Glomerular endothelial cell (primary cell): Measurements from ENCODE around the gene POLR1G. TPM values are rescaled to one million over a fixed set of nuclear protein-coding genes. Genes with fewer than 3 reads are reported as not detected.

ENCODE experiments used
- DNase-seq: peaks from one replicate; pipeline ENCODE4 v3.0.0-alpha.2; 2011; ENCODE audit warnings: low read depth, low spot score; ENCODE audit errors: extremely low read depth
- total RNA-seq: library from RNA; depleted of rRNA; stranded (reverse); fragments of >200 nt; gene quantifications from 2 replicates; pipeline ENCODE4 v1.2.3, GENCODE V29; 2015

Gene POLR1G
- total RNA-seq: 6.3 and 12.7 TPM in 2 replicates

- peak; percentile 56 for DNase-seq
Measured at GRCh38 chr19:45406226-45407090, at the start of gene POLR1G. POLR1G (plus strand) TSS chr19:45406644; CDS start chr19:45406697, 53 bp downstream.

DNA sequence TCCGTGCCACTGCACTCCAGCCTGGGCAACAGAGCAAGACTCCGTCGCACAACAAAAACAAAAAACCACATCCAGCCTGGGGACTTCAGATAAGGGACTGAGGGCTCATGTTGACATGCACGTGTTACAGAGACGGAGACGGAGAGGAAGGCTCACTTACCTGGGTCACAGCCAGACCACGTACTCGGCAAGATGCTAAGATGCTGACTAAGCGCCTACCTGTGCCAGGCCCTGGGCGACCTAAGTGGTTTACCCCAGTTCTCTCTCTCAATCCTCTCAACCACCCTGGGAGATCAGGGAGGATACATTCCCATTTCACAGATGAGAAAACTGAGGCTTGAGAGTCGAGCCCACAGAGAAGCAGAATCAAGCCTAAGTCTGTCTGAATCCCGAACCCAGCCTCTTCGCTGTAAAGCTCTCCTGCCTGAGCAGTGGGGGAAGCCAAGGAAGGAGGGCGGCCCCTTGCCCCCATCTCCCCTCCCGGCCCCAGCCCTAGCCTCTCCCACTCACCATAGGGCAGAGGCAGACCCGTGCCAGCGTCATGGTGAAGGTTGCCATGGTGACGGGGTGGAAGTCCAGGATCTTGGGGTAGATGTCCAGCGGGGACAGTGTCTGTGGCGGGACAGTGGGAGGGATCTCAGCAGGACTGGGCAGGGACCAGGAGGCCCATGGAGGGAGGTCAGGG lies 49.5 kb upstream of the POLR1G start:
- DNase-seq: no peak

- DNase-seq: no peak
Measured at GRCh38 chr19:45357445-45357783, 49.0 kb upstream of the POLR1G start.

- no peak for DNase-seq
Measured at GRCh38 chr19:45358213-45358792, 48.1 kb upstream of the POLR1G start.

GRCh38 chr19:45361608-45362007 lies 44.8 kb upstream of the POLR1G start:
- no peak for DNase-seq

GRCh38 chr19:45362291-45362690 lies 44.2 kb upstream of the POLR1G start:
- no peak for DNase-seq

- no peak for DNase-seq
Measured at GRCh38 chr19:45363861-45364459, 42.5 kb upstream of the POLR1G start.

- no peak for DNase-seq
Measured at GRCh38 chr19:45364696-45365095, 41.7 kb upstream of the POLR1G start.

DNA sequence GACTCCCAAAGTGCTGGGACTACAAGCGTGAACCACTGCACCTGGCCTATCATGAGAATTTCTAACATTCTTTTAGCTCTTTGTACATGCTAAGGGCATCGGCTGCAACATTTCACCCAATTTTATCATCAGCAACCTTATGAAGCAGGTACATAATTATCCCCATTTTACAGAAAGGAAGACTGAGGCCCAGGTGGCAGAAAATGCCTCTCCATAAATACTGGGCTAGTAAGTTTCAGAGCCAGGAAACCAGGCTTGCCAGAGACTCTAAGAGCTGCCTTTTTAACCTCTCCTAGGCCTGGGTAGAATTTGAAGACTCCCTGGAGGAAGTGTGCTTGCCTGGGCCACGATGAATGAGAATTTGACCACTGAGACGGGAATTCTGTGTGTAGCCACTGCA lies 38.3 kb upstream of the POLR1G start:
- no peak for DNase-seq

DNA sequence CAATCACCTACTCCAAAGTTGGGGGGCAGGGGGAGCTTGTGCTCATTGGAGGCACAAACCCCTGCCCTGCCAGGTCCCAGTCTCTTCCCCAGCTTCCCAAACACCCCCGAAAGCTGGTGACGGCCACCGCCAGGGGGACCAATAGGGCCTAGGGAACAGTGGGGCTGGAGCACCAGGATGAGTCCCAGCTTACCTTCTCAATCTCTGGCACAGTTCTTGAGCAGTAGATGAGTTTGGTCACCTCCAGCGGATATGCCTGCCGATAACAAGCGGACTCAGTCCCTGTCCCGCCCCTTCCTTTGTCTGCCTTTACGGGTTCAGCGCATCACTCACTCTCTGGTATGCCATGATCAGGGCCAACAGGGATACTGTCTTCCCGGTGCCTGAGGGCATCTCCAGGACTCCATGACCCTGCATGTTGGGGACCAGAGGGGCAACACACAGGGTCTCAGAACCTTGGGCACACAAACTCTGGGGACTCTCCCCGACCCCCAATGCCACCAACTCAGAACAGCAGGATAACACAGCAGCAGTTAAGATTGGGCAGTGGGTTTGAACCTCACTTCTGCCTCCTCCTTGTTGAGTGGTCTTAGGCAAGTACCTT lies 37.6 kb upstream of the POLR1G start:
- DNase-seq: no peak

- peak; percentile 93 for DNase-seq
Measured at GRCh38 chr19:45370410-45371204, 35.8 kb upstream of the POLR1G start, which contains the start of gene ERCC2. ERCC2 (minus strand) TSS chr19:45370573; CDS start chr19:45370540, 33 bp downstream.

- DNase-seq: peak; percentile 86
Measured at GRCh38 chr19:45376045-45376724, 30.3 kb upstream of the POLR1G start.

DNA sequence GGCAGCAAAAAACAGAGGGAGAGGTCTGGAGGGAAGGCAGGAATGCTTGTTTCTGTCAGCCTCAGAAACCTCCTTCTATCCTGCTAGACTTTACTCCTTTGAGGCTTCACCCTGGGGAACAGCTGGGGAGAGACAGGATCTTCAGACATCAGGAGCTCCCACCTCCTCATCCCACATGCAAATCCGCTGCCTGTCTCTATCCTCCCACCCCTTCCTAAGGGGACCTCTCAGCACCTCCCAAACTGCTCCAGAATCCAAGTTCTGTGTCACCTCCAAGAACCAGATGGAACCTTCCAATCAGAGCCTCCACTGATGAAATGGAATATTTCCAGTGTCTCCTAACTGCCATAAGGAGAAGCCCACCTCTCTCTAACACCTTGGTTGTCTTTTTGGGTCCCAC lies 26.3 kb upstream of the POLR1G start:
- DNase-seq: no peak

- DNase-seq: no peak
Measured at GRCh38 chr19:45382426-45382825, 24.0 kb upstream of the POLR1G start.

DNA sequence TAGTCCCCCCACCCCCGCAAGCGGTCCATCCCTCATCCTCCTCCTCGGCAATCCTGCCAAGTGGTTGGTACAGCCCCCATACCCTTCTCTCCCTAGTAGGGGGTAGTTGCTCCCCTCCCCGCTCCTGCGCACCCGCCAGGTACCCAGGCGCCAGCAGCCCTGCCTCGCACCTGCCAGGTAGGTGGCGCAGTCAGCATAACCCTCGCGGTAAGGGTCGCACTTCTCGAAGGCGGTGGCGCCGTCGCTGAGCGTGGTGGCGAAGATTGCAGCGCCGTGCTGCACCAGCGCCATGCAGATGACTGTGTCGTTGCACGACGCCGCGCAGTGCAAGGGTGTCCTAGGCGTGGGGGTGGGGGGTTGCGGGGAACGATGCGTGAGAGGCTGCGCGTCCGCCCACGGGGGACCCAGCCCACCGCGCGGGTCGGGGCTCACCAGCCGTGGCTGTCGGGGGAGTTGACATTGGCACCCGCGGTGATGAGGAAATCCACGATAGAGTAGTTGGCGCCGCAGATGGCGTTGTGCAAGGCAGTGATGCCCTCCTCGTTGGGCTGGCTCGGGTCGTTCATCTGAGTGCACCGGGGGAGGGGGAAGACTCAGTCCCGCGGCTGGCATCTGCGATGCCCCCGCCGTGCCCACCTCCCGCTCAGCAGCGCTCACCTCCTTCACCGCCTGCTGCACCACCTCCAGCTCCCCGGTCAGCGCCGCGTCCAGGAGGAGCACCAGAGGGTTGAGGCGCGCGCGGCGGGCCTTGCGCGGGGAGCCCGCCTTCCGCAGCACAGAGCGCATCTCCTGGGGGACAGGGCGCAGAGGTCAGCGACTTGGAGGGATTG lies 20.8 kb upstream of the POLR1G start:
- no peak for DNase-seq

- no peak for DNase-seq
Measured at GRCh38 chr19:45391346-45391745, 15.1 kb upstream of the POLR1G start.

- DNase-seq: no peak
Measured at GRCh38 chr19:45391871-45392665, 14.4 kb upstream of the POLR1G start.
